Smooth muscle cell (in vitro differentiated cells): ENCODE results near the gene ZNF48. TPM values are rescaled to one million over a fixed set of nuclear protein-coding genes. Genes with fewer than 3 reads are reported as not detected.

Experiments
- DNase-seq: peaks from one replicate; lab custom pipeline; 2025; ENCODE audit not compliant: unreplicated experiment; lab: John Stamatoyannopoulos, UW
- H2AFZ ChIP-seq: fragments of 200-600 bp; sonication (generic); 2 replicates; pipeline ENCODE4 v1.6.0; 2016; ENCODE audit warnings: antibody characterized with exemption, low read depth, mild to moderate bottlenecking
- H3F3A ChIP-seq: fragments of 200-600 bp; sonication (generic); 2 replicates; pipeline ENCODE4 v1.6.0; 2017; ENCODE audit warnings: antibody characterized with exemption, low read depth
- H3K27ac ChIP-seq: fragments of 200-600 bp; sonication (generic); 2 replicates; pipeline ENCODE4 v1.5.1; 2016; ENCODE audit warnings: low read depth, mild to moderate bottlenecking
- H3K27me3 ChIP-seq: fragments of 200-600 bp; sonication (generic); 2 replicates; pipeline ENCODE4 v1.6.1; 2016; ENCODE audit warnings: low read depth, mild to moderate bottlenecking
- H3K36me3 ChIP-seq: fragments of 200-600 bp; sonication (generic); 2 replicates; pipeline ENCODE4 v1.5.1; 2016; ENCODE audit warnings: low read depth
- H3K4me1 ChIP-seq: fragments of 200-600 bp; sonication (generic); 2 replicates; pipeline ENCODE4 v1.5.1; 2016; ENCODE audit warnings: low read depth
- H3K4me2 ChIP-seq: fragments of 200-600 bp; sonication (generic); 2 replicates; pipeline ENCODE4 v1.6.0; 2016; ENCODE audit warnings: mild to moderate bottlenecking
- H3K4me3 ChIP-seq: fragments of 200-600 bp; sonication (generic); 2 replicates; pipeline ENCODE4 v1.5.1; 2016; ENCODE audit warnings: mild to moderate bottlenecking
- H3K79me2 ChIP-seq: fragments of 200-600 bp; sonication (generic); 2 replicates; pipeline ENCODE4 v1.6.0; 2016; ENCODE audit warnings: low read depth, mild to moderate bottlenecking
- H3K9ac ChIP-seq: fragments of 200-600 bp; sonication (generic); 2 replicates; pipeline ENCODE4 v1.6.0; 2016; ENCODE audit warnings: low read depth
- H3K9me3 ChIP-seq: fragments of 200-600 bp; sonication (generic); replicated peaks from 2 replicates; pipeline ENCODE4 v1.5.1; 2016; ENCODE audit warnings: low read depth
- H4K20me1 ChIP-seq: fragments of 200-600 bp; sonication (generic); 2 replicates; pipeline ENCODE4 v1.6.0; 2016; ENCODE audit warnings: low read depth
- WGBS: methylation state at CpG from one replicate; pipeline ENCODE4 v1.1.7; 2016; ENCODE audit warnings: low lambda C conversion rate; 5-methylcytosine and 5-hydroxymethylcytosine counted together
- polyA plus RNA-seq: library from polyadenylated mRNA; unstranded; fragments of >200 nt; fragmentation: Nextera tagmentation; extraction: Ambion mirVana; gene quantifications from 2 replicates; pipeline ENCODE4 v1.2.1, GENCODE V29; 2016
- total RNA-seq: library from RNA; depleted of rRNA; stranded (reverse); fragments of >200 nt; gene quantifications from 2 replicates; pipeline ENCODE4 v1.2.3, GENCODE V29; 2014
- TF ChIP-seq, protein P1 (sequence below): fragments of 200-600 bp; sonication (generic); IDR thresholded peaks from 2 replicates; pipeline ENCODE4 v1.5.1; 2017; ENCODE audit warnings: borderline replicate concordance, mild to moderate bottlenecking, antibody characterized with exemption; ENCODE audit not compliant: insufficient read depth, poor library complexity, severe bottlenecking

Gene ZNF48
- total and polyA plus RNA-seq, 2 experiments from 2014 or later, result 8.0 to 9.3 TPM

DNA sequence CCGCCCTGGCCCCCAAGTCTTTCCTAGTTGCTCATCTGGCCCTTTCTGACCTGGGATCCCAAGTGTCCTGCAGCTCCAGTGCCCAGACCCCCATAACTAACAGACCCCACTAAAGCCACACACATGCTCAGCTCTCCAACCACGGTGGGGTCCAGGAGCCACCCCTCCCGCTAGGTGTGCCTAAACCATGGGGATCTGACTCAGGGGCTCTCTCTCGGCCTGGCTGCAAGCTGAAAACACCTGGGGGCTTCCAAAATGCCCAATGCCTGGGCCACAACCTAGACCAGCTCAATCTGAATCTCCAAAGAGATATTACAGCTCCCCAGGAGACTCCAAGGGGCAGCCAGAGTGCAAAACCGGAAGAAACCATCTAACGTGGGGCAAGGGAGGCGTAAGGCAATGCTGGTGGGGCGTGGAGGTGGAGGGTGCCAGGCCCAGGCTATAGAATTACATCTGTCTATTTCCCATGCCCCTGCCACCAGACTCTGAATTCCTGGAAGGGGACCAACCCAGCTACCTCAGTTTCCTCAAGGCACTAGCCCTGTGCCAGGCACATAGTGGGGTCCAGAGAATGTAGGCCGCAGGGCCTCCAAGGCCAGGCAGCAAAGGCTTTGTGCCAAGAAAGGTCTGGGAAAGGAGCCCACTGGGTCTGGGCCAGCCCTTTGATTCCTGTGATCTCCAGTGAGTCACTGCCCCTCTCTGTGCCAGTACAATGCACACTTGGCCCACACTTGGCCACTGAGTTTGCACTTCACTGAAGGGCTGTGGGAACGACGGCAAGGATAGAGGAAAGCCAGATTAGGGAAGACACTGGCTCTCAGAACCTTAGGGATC, 43.4 kb upstream of the ZNF48 start:
- 95% methylated on average over 11 of the region's 11 CpGs for WGBS
- no peaks in the 10 kb centered on the region for H4K20me1 ChIP-seq
- no peak overlapping the region for H3K27ac ChIP-seq
- H3F3A ChIP-seq, result peaks cover 3% of the 10 kb centered on the region
- no peak overlapping the region for H3K4me3 ChIP-seq
- TF ChIP-seq, protein P1, sequence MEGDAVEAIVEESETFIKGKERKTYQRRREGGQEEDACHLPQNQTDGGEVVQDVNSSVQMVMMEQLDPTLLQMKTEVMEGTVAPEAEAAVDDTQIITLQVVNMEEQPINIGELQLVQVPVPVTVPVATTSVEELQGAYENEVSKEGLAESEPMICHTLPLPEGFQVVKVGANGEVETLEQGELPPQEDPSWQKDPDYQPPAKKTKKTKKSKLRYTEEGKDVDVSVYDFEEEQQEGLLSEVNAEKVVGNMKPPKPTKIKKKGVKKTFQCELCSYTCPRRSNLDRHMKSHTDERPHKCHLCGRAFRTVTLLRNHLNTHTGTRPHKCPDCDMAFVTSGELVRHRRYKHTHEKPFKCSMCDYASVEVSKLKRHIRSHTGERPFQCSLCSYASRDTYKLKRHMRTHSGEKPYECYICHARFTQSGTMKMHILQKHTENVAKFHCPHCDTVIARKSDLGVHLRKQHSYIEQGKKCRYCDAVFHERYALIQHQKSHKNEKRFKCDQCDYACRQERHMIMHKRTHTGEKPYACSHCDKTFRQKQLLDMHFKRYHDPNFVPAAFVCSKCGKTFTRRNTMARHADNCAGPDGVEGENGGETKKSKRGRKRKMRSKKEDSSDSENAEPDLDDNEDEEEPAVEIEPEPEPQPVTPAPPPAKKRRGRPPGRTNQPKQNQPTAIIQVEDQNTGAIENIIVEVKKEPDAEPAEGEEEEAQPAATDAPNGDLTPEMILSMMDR, result no peak
- no peaks in the 10 kb centered on the region for H3K9me3 ChIP-seq
- H3K4me2 ChIP-seq, result no peak overlapping the region
- H2AFZ ChIP-seq, result no peak overlapping the region
- H3K36me3 ChIP-seq, result no peaks in the 10 kb centered on the region
- H3K27me3 ChIP-seq, result no peaks in the 10 kb centered on the region
- peaks cover 16% of the 10 kb centered on the region for H3K4me1 ChIP-seq
- DNase-seq, result no peak
- H3K79me2 ChIP-seq, result peaks cover 15% of the 10 kb centered on the region
- no peak overlapping the region for H3K9ac ChIP-seq

DNA sequence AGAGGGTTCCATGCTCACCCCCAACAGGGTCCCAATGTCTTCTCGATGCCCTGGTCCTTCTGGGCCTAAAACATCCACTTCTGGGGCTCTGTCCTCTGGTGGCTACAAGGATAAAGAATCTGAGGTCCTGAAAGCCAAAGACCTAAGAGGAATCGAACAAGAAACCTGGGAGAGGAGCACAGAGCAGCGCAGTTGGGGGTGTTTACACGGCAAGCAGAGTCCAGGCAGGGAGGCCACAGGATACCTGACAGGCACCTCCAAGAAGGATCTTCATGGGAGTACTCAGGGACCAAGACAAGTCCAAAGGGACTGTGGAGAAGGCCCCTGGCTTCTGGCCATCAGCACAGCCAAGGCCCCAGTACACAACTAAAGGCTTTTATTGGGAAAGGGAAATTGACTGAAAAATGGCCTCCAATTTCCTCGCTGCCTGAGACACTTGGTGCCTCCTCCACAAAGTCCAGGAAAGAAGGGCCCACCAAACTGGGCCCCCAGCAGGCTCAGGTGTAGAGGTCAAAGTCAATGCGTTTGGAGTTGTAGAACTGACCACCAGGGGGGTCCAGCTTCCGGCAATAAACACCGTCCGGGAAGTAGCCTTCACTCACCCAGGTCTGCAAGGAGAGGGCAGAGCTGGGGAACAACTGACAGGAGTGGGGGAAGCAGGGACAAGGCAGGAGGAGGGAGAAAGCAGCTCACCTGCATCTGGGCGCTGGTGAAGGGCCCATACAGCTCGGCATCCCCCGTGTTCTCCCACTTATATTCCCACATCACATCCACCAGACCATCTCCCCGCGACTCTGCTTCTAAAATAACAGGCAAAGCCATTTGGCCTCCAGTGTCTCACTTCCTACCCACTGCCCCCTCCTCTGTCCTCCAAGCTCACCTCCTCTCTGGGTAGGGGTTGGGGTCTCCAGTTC, 42.5 kb upstream of the ZNF48 start:
- H3K27ac ChIP-seq, result no peak overlapping the region
- H3K4me1 ChIP-seq, result peaks cover 16% of the 10 kb centered on the region
- TF ChIP-seq, protein P1, result peak; percentile 29
- DNase-seq, result no peak
- H3K9ac ChIP-seq, result no peak overlapping the region
- no peak overlapping the region for H2AFZ ChIP-seq
- H3K27me3 ChIP-seq, result no peaks in the 10 kb centered on the region
- no peaks in the 10 kb centered on the region for H3K36me3 ChIP-seq
- H3K4me3 ChIP-seq, result no peak overlapping the region
- no peaks in the 10 kb centered on the region for H3K9me3 ChIP-seq
- peaks cover 15% of the 10 kb centered on the region for H3K79me2 ChIP-seq
- 94% methylated on average over 14 of the region's 14 CpGs for WGBS
- H3F3A ChIP-seq, result peaks cover 3% of the 10 kb centered on the region
- no peaks in the 10 kb centered on the region for H4K20me1 ChIP-seq
- H3K4me2 ChIP-seq, result no peak overlapping the region

DNA sequence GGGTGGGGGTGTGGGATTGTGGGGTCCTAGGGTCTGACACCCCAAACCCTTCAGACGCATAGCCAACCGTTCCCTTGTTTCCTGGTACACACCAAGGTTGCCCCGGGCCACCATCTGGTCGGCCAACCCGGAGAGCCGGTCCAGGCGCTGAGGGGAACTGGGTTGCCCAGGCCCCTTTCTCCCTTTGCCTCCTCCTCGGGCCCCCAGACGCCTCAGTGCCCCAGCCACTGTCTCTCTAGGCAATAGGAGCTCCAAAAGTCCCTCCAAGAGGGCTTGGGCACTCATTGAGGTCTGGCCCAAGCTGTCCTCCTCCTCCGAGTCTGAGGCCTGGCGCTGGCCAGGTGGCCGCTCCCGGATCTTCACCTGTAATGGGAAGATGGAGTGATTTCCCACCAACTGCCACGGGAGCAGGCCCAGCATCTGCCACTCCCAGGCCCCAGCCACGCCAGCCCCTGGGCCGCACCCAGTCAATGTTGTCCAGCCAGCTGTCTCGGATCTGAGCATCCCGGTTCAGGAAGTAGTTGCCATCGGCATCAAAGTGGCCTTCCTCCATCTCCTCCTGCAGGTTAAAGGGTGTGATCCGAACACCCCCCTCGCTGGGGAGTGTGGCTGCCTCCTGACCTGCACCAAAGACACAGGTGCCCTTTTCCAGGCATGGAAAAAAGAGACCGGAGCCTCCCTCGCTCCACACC, 41.6 kb upstream of the ZNF48 start:
- H3K36me3 ChIP-seq, result no peaks in the 10 kb centered on the region
- H3K27me3 ChIP-seq, result no peaks in the 10 kb centered on the region
- H4K20me1 ChIP-seq, result no peaks in the 10 kb centered on the region
- TF ChIP-seq, protein P1, result no peak
- peaks cover 15% of the 10 kb centered on the region for H3K79me2 ChIP-seq
- peak overlapping the region; percentile 94 for H3K9ac ChIP-seq
- DNase-seq, result no peak
- no peaks in the 10 kb centered on the region for H3K9me3 ChIP-seq
- peak overlapping the region; percentile 91 for H3K4me2 ChIP-seq
- H3K4me1 ChIP-seq, result peaks cover 16% of the 10 kb centered on the region
- peak overlapping the region; percentile 83 for H3K4me3 ChIP-seq
- H3F3A ChIP-seq, result peaks cover 3% of the 10 kb centered on the region
- WGBS, result 97% methylated on average over 23 of the region's 23 CpGs
- no peak overlapping the region for H2AFZ ChIP-seq
- H3K27ac ChIP-seq, result peak overlapping the region; percentile 98
